ENCODE data around the gene ZNF613. TPM values are rescaled to one million over a fixed set of nuclear protein-coding genes. Genes with fewer than 3 reads are reported as not detected.

Gene ZNF613
- polyA plus RNA-seq, 4 donors, result 10.9 to 16.4 (median 15.0) TPM

DNA sequence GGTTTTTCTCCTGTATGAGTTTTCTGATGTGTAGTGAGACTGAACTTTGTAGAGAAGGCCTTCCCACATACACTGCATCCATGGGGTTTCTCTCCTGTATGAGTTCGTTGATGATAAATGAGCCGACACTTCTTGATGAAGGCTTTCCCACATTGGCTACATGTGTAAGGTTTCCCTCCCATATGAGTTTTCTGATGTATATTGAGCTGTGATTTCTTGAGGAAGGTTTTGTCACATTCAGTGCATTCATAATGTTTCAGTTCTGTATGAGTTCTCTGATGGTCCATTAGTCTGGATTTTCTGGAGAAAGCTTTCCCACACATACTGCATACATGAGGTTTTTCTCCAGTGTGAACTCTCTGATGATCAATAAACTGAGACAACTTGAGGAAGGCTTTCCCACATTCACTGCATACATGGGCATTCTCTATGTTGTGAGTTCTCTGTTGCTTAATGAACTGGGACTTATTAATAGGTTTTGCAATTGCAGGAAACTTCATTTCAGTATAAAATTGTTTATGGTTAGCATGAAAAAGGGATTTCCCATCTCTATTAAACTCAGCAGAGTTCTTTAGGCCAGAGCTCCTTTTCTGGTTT lies 66.9 kb downstream of the ZNF613 start:
- no peak for DNase-seq (ENCODE audit: low read depth in 4 of 4, low spot score in 3 of 4)

Other genes with a start within 250 kb of the ZNF613 start
- gene SPACA6, start 234.1 kb upstream of the ZNF613 start, polyA plus RNA-seq (ENCODE audit: insufficient read length in 4 of 4), result 10 to 100 TPM; 12.3 to 19.4 (median 15.7) TPM
- gene HAS1, start 203.5 kb upstream of the ZNF613 start, polyA plus RNA-seq (ENCODE audit: insufficient read length in 4 of 4), result under 1 TPM in 3 of 4 donors, not detected in 1; 0.05 to 0.13 (median 0.10) TPM
- gene FPR1, start 175.6 kb upstream of the ZNF613 start, polyA plus RNA-seq (ENCODE audit: insufficient read length in 4 of 4), result 1 to 10 TPM in 3 of 4 donors, under 1 TPM in 1; 0.54 to 3.7 (median 1.3) TPM
- under 1 TPM in 3 of 4 donors, not detected in 1; 0.22 to 0.34 (median 0.25) TPM for gene FPR2, start 166.3 kb upstream of the ZNF613 start, polyA plus RNA-seq (ENCODE audit: insufficient read length in 4 of 4)
- gene FPR3, start 132.3 kb upstream of the ZNF613 start, polyA plus RNA-seq (ENCODE audit: insufficient read length in 4 of 4), result under 1 TPM; 0.33 to 0.70 (median 0.42) TPM
- 10 to 100 TPM; 35.6 to 46.7 (median 43.1) TPM for gene ZNF577, start 39.5 kb upstream of the ZNF613 start, polyA plus RNA-seq (ENCODE audit: insufficient read length in 4 of 4)
- 10 to 100 TPM; 26.5 to 31.0 (median 28.8) TPM for gene ZNF649, start 22.5 kb upstream of the ZNF613 start, polyA plus RNA-seq (ENCODE audit: insufficient read length in 4 of 4)
- gene ZNF350, start 59.4 kb downstream of the ZNF613 start, polyA plus RNA-seq (ENCODE audit: insufficient read length in 4 of 4), result 10 to 100 TPM; 16.2 to 18.6 (median 17.2) TPM
- 10 to 100 TPM; 14.9 to 19.3 (median 18.1) TPM for gene ZNF615, start 80.7 kb downstream of the ZNF613 start, polyA plus RNA-seq (ENCODE audit: insufficient read length in 4 of 4)
- gene ZNF614, start 100.9 kb downstream of the ZNF613 start, polyA plus RNA-seq (ENCODE audit: insufficient read length in 4 of 4), result 10 to 100 TPM; 14.8 to 20.9 (median 18.6) TPM
- 10 to 100 TPM; 18.6 to 23.4 (median 22.5) TPM for gene ZNF432, start 121.4 kb downstream of the ZNF613 start, polyA plus RNA-seq (ENCODE audit: insufficient read length in 4 of 4)
- gene ZNF841, start 168.3 kb downstream of the ZNF613 start, polyA plus RNA-seq (ENCODE audit: insufficient read length in 4 of 4), result 10 to 100 TPM; 12.4 to 18.5 (median 14.7) TPM
- 10 to 100 TPM; 15.9 to 22.1 (median 19.8) TPM for gene ZNF616, start 212.5 kb downstream of the ZNF613 start, polyA plus RNA-seq (ENCODE audit: insufficient read length in 4 of 4)
- 10 to 100 TPM; 16.0 to 17.3 (median 16.9) TPM for gene ZNF836, start 244.1 kb downstream of the ZNF613 start, polyA plus RNA-seq (ENCODE audit: insufficient read length in 4 of 4)